Right kidney (tissue), 1 donor: Measurements from ENCODE around the gene TGOLN2.
"Not testable (repeated sequence)": the region's sequence is repeated elsewhere in the genome, so short reads cannot be mapped to it uniquely, and the experiment has no call there.

Source experiments
- DNase-seq: peaks from one replicate; pipeline ENCODE4 v3.0.0-alpha.2; 2016

Gene TGOLN2

DNA sequence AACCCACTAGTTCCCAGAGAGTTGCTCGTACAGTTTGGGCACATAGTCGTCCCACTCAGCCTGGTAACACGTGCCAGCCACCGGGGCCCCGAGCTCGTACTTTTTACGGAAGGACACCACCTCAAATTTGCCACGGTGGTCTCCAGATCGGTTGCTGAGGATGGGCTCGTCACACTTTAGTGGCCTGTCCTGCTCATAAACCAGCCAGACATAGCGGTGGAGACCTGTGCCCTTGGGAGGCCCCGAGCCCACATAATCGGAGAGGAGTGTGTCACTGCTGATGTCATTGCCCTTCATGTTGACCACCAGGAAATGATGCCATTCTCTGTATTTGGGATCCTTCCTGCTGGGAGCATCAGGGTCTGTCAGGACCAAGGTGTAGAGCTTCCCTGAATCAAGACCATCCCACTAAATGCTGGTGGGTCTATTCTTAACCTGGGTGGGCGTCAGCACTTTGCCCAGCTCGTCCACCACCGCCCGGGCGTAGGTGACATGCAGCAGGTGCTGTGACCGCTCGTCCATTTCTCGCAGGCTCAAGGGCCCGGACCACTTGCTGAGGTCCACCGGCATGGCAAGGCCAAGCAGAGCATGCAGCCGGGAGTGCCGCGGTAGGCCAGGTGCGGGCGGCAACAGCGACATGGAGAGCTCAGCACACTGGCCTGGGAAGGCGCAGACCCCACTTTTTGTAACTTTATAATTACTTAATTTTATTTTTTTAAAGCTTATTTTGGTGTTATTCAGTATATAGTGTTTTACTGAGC is 13.7 kb upstream of the TGOLN2 start:
- no peak for DNase-seq

DNA sequence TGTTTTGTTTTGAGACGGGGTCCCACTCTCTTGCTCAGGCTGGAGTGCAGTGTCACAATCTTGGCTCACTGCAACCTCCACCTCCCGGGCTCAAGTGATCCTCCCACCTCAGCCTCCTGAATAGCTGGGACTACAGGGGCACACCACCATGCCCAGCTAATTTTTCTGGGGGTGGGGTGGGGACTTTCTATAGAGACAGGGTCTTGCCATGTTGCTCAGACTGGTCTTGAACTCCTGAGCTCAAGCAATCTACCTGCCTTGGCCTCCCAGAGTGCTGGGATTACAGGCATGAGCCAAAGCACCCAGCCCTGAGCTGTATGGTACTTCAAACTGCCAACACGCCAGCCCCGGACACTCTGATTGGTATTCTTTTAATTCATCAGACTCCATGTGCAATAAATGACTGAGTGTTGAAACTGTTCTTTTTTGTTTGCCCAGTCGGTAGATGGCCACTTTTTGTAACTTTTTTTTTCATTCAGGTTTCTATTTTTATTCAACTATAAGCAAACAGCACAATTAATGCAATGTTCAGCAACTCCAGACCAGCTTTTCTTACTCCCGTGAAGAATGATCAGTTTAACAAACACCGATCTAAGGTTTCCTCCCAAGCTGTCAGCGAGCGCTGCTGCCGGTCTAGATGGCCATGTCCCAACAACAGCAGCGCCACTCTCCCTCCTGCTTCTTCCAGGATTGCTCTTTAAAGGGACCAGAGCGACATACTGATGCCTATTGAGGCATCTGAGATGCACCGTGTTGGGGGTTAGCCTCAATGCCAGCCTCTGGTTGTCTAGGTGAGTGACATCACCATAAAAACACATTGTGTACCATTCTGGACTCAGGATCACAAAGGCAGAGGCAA is 12.5 kb upstream of the TGOLN2 start:
- DNase-seq = no peak

DNA sequence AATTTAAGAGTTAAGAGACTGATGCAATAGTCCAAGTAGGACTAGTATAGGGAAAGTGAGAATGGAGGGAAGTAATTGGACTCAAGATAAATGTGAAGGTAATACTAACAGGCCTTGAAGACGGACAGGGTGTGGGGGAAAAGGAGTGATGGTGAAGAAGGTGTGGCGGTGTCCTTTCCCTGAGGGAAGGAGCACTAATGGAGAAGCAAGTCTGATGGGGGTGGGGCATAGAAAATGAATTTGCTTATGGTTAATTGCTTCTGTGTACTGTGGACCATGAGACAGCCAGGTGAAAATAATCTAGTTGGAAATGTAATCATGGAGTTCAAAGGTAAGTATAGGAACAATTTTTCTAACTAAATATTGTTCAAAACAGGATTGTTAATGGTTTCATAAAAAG is 7.1 kb upstream of the TGOLN2 start:
- no peak for DNase-seq

DNA sequence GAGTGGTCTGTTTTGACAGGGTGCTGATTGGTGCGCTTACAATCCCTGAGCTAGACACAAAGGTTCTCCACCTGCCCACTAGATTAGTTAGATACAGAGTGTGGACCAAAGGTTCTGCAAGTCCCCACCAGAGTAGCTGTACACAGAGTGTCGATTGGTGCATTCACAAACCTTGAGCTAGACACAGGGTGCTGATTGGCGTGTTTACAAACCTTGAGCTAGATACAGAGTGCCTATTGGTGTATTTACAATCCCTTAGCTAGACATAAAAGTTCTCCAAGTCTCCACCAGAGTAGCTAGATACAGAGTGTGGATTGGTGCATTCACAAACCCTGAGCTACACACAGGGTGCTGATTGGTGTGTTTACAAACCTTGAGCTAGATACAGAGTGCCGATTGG is 6.1 kb upstream of the TGOLN2 start:
- DNase-seq = not testable (repeated sequence)

DNA sequence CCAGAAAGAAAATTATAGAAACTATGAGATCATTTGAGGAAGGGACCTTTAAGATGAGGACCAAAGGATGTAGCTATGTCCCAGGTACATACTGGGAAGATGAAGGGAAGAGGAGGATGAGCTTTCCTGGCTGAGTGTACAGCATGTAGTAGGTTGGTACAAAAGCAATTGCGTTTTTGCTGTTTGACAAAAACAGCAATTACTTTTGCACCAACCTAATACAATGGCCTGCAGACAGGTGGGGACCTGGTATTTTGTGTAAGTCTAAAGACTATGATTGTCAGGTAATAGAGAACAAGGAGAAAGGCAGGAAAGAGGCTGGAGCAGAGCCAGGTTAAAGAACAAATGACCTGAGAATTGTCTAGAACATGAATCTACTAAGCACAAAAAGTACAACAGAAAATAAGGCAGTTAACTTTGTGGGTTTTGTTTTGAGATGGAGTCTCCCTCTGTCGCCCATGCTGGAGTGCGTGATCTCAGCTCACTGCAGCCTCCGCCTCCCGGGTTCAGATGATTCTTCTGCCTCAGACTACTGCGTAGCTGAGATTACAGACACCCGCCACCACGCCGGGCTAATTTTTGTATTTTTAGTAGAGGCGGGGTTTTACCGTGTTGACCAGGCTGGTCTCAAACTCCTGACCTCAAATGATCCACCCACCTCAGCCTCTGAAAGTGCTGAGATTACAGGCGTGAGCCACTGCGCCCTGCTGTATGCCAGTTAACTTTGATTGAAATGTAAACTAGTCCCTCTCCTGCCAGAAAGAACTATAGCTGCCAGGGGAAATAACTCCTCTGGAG is 3.2 kb upstream of the TGOLN2 start:
- DNase-seq = no peak

DNA sequence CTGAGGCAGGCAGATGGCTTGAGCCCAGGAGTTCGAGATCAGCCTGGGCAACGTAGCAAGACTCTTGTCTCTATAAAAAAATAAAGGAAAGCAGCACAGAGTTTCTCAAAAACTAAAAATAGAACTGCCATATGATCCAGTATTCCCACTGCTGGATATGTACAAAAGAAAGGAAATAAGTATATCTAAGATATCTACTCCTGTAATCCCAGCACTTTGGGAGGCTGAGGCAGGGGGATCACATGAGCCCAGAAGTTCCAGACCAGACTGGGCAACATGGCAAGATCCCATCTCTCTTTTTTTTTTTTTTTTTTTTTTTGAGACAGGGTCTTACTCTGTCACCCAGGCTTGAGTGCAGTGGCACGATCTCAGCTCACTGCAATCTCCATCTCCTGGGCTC is 1.9 kb upstream of the TGOLN2 start:
- not testable (repeated sequence) for DNase-seq

DNA sequence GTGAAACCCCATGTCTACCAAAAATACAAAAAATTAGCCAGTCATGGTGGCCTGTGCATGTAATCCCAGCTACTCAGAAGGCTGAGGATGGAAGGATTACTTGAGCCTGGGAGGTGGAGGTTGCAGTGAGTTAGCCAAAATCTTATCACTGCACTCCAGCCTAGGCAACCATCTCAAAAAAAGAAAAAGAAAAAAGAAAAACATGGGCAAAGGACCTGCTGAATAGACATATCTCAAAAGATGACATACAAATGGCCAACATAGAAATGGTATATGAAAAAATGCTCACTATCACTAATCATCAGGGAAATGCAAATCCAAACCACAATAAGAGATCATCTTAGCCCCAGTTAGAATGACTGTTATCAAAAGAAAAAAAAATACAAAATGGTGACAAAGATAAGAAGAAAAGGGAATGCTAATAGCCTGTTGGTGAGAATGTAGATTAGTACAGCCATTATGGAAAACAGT is 1.4 kb upstream of the TGOLN2 start:
- DNase-seq = no peak

DNA sequence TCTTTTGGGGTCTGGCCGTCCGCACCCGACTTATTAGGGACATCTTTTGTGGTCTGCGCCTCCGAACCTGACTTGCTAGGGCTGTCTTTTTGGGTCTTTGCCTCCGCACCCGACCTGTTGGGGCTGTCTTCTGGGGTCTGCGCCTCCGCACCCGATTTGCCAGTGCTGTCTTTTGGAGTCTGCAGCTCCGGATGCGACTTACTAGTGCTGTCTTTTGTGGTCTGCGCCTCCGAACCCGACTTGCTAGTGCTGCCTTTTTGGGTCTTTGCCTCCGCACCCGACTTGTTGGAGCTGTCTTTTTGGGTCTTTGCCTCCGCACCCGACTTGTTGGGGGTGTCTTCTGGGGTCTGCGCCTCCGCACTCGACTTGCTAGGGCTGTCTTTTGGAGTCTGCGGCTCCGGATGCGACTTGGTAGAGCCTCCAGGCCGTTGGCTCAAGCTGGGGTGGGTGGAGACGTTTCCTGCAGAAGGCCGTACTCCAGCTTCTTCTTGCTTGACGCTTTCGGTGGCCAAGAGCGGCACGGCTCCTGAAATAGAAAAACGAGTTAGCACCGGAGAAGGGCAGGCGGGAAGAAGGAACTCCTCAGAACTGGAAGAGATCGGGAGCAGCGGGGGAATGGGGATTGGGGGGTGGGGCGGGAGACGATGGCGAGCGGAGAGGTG is 498 bp downstream of the TGOLN2 start:
- DNase-seq = peak; percentile 52

DNA sequence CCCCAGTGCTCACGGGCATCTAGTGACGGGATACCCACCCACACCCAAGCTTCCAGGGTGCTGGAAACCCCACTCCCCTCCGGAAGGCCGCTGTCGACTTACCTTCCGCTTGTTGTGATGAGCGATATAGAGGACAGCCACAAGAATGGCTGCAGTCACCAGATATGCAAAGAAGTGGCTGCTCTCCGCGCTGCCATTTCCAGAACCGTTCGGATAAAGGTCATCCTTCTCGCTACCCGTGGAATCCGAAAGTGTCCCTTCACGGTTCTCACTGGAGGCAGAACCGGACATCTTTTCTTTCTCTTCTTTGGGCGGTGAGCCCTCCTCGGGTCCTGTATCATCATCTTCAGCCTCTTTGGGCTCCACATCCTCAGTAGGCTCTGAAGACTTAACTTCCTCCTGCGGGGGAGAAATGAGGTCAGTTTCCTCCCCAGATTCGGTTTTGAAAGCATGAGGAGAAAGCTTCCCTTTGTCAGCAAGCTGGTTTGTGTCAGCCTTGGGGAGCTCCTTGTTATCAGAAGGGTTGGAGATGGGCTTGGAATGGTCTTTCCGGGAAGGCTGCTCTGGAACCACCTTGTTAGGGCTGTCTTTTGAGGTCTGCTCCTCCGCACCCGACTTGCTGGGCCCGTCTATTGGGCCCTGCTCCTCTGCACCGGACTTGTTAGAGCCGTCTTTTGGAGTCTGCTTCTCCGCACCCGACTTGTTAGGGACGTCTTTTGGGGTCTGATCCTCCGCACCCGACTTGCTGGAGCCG is 1.2 kb downstream of the TGOLN2 start:
- DNase-seq = no peak

DNA sequence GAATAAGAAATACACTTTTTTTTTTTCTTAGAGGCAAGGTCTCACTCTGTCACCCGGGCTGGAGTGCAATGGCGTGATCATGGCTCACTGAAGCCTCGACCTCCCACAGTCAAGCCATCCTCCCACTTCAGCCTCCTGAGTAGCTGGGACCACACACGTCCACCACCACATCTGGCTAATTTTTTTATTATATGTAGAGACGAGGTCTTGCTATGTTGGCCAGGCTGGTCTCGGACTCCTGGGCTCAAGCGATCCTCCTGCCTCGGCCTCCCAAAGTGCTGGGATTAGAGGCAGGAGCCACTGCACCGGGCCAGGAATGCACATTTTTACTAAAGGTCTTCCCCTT is 2.4 kb downstream of the TGOLN2 start:
- no peak for DNase-seq

DNA sequence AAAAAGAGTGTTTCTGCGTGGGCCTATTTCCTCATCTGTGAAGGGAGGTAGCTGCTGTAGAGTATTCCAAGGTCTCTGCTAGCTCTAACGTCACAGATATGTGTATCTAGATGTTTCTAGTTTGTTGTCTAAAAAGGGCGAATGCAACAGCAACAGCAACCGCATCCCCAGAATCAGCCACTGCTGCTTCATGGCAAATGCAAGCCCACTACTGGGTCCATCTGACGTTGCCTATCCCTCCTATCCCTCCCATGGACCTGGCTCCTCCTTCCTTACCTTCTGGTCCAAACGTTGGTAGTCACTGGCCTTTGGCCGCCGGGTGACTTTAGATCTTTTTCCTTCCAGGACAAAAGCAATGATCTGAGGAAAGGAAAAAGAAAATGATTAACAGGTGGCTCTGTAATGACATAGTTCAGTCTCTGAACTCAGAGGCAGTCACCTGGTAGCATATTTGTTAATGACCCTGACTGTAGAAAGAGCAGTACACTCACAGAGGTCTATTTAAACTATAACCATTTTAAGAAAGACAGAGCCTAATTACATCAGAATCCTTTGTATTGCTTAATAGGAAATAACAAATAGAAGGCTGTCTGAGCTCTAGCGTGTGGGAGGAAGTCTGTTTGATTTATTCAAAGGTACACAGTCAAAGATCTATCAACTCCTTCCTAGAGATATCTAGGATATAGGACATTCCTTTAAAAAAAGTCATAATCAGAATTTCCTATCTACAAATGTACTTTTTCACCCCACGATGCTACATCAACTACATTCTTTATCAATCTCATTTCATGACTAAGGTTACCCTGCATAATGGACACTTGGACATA is 2.9 kb downstream of the TGOLN2 start:
- DNase-seq = no peak

DNA sequence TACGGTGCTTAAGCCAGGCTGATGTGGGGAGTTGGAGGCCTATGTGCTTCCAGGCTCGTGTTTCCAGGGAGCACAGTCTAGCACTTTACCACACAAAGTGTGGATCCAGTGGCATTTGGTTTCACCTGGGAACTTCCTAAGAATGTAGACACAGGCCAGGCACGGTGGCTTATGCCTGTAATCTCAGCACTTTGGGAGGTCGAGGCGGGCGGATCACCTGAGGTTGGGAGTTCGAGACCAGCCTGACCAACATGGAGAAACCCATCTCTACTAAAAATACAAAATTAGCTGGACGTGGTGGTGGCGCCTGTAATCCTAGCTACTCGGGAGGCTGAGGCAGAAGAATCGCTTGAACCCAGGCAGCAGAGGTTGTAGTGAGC is 3.8 kb downstream of the TGOLN2 start:
- not testable (repeated sequence) for DNase-seq

DNA sequence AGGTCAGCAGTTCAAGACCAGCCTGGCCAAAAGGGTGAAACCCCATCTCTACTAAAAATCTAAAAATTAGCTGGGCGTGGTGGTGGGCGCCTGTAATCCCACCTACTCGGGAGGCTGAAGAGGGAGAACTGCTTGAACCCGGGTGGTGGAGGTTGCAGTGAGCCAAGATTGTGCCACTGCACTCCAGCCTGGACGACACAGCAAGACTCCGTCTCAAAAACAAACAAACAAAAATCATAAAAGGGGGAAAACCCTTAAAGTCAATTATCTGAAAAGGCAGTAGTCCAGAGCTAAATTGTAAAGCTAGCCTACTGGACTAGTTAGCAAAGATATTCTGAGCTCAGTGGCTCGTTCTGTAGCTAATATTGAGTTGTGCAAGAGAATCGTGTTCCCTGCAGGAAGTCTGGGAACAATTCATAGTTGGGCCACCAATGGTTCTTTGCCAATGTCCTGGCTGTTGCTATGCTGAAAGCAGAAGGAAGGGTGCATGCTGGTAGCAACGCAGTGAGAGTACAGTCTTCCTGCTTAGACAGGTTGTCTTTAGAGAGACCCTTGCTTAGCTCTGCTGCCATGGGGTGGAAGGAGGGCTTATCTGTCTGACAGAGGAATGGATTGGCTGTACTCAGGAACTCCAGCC is 4.3 kb downstream of the TGOLN2 start:
- DNase-seq = no peak

DNA sequence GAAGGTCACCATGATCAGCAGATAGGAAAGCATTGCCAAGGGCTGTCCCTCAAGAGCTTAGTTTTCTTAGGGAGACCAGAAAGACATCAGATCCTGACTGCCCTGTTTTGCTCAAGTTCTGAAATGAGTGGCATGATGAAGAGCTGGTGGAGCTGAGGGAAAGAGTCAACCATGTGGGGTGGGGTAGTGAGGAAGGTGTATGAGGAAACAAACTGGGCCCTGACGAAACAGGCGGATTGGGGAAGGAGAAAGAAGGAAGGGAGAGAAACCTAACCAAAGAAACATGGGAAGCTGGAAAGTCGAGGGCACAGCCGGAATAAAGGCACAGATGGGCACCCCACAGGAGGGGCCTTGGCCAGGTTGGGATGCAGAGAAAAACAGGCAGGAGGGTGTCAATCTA is 8.0 kb downstream of the TGOLN2 start:
- no peak for DNase-seq

DNA sequence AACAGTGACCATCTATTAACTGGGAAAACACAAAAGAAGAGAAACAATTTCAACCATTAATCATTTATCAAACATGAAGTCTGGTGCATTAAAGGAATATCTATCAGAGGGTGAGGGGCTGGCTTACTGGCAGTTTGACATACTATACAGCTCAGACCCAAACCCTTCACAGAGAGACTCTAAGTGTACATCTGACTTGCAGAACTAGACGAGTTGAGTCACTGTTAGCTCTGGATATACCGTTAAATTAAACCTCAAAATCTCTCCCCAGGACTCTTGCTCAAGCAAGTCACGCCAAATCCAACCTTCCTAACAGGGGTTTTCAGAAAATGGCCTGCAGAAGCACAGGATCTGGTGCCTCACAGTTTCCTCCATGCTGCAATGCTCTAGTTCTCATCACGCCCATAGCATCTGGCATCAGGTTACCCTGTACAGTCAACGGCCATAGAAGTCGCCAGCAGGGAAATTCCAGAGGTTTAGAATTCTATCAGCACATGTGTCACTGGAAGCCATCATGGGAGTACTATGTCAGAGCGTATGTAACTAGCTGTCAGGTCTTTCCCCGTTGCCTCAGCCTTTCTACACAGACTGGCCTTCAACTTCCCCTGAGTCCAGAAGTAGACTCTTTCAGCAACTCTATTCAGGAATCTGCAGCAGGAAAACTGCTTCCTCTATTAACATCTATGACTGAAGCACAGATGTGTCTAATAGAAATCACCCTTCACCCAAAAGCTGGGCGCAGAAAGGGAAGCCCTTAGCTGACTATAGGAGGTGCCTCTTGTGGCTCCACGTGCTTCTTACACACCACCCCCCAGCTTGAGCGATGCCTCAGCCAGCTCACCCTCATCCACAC is 9.3 kb downstream of the TGOLN2 start:
- DNase-seq = no peak

DNA sequence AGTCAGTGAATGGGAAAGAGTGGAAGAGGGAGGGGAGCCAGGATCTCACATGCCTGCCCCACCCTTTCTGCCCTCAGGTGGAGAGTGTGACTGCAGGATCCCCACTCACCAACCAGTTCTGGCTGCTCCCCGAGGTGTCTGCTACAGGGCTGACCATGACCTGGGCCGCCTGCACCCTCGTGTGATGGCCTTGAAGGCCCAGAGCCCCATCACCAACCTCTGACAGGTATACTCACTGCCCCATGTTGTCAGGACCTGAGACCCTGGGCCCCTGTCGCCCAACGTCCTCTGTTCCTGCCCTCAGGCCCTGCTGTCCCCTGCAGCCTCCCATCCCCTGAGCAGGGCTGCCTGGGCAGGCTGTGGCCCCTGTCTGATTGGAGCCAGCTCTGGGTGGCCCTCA is 11.9 kb downstream of the TGOLN2 start:
- DNase-seq = not testable (repeated sequence)

DNA sequence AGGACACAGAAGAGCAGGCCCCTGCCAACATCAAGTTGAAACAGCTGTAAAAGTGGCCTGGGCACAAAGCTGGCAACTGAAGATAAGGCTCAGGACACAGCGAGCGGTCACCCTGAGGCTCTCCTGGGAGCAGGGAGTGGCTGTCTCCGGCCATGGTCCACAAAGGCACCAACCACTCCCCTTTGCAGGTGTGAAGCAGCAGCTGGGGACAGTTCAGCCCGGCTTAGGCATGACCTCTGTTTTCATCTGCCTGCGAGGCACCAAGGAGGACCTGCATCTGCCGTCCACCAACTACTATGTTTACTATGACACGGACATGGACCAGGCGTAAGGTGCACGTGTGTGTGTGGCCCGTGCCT is 12.9 kb downstream of the TGOLN2 start:
- no peak for DNase-seq

DNA sequence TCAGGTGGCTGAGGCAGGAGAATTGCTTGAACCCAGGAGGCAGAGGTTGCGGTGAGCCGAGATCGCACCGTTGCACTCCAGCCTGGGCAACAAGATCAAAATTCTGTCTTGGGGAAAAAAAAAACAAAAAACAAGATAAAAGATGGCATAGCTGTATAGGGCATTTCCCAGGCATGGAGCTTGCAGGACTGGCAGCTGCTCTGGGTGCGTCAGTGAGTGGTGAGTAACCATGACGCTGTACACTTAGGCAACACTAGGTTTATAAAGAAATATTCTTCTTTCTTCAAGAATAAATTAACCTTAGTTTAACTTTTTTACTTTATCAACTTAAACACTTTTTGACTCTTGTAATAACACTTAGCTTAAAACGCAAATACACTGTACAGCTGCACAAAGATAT is 15.4 kb downstream of the TGOLN2 start:
- DNase-seq = no peak

DNA sequence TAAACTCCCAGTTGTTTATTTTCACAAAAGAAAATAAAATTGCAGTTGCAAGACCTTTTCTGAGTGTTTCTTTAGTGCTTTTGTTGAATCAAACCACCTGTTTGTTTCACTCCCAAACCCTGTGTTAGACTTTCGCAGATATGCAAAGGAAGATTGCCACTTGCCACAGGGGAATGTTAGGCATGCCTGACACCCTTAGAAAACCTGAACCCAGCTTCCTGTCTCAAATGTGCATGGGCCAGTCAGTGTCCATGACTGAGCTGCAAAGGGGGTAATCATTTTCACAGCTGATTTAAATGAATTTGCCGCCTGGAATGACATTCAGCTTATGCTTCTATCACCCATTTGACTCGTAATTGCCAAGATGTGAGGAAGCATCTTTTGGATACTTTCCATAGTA is 17.5 kb downstream of the TGOLN2 start:
- DNase-seq = no peak
